ENCODE measurements around the gene ITGA6.
"Not testable (repeated sequence)": the region's sequence is repeated elsewhere in the genome, so short reads cannot be mapped to it uniquely, and the experiment has no call there.

Gene ITGA6

DNA sequence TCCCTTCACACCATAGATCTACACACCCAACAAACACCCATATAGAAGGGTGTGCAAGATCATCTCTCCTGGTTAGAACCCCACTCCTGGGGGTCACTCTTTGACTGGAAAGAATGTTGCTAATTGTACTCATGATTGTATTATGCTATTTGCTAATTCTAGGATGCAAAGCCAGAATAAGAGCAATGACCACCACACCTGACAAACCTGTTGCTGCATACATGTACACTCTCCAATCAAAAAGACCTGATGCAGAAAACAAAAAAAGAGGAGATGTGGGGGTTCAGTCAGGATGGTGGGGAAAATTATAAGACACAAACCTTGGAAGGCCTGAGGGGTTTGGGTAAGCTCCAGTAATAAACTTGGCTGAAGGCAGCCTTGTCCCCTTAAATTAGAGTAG is 91.6 kb downstream of the ITGA6 start:
- Histone ChIP-seq H3K27ac (no peak overlapping the region), H3K9me3 (ENCODE audit: severe bottlenecking) (peaks cover 12% of the 10 kb centered on the region), H3K27me3 (ENCODE audit: insufficient read depth, low read depth, severe bottlenecking) (no peaks in the 10 kb centered on the region), H3K4me3 (ENCODE audit: low read depth, low read length) (no peak overlapping the region), H3K36me3 (no peaks in the 10 kb centered on the region)
- TF ChIP-seq, protein P1, sequence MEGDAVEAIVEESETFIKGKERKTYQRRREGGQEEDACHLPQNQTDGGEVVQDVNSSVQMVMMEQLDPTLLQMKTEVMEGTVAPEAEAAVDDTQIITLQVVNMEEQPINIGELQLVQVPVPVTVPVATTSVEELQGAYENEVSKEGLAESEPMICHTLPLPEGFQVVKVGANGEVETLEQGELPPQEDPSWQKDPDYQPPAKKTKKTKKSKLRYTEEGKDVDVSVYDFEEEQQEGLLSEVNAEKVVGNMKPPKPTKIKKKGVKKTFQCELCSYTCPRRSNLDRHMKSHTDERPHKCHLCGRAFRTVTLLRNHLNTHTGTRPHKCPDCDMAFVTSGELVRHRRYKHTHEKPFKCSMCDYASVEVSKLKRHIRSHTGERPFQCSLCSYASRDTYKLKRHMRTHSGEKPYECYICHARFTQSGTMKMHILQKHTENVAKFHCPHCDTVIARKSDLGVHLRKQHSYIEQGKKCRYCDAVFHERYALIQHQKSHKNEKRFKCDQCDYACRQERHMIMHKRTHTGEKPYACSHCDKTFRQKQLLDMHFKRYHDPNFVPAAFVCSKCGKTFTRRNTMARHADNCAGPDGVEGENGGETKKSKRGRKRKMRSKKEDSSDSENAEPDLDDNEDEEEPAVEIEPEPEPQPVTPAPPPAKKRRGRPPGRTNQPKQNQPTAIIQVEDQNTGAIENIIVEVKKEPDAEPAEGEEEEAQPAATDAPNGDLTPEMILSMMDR (IDR thresholded peaks at IDR 0.05; ENCODE audit: low read depth, low read length) = no peak
- no peak for DNase-seq

DNA sequence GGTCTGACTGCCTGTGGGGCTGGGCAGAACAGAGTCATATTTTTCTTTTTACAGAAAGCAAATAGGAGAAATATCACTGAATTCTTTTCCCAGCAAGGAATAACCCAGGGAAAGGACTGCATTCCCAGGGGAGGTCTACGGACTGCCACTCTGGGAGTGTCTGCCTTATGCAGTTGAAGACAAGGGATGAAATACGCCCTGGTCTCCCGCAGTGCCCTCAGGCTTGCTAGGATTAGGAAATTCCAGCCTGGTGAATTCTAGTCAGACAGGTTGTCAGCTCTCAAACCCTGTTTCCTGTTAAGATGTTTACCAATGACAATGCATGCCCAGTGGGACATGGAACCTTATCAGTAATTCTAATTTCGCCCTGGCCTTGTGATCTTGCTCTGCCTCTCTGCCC is 98.2 kb downstream of the ITGA6 start:
- Histone ChIP-seq H3K9me3 (ENCODE audit: severe bottlenecking) (peaks cover 5% of the 10 kb centered on the region), H3K4me3 (ENCODE audit: low read depth, low read length) (no peak overlapping the region), H3K27me3 (ENCODE audit: insufficient read depth, low read depth, severe bottlenecking) (no peaks in the 10 kb centered on the region), H3K36me3 (no peaks in the 10 kb centered on the region), H3K27ac (no peak overlapping the region)
- DNase-seq = no peak
- TF ChIP-seq, protein P1 (IDR thresholded peaks at IDR 0.05; ENCODE audit: low read depth, low read length) = no peak

DNA sequence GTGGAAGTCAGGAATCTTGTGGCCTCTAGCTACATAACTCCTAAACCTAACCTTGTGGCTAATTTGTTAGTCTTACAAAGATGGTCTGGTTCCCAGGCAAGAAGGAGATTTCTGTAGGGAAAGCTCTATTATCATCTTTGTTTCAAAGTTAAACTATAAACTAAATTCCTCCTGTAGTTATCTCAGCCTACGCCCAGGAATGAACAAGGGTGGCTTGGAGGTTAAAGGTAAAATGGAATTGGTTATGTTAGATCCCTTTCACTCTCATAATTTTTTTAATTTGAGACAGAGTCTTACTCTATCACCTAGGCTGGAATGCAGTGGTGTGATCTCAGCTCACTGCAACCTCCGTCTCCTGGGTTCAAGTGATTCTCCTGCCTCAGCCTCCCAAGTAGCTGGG is 103.9 kb downstream of the ITGA6 start:
- H3K27ac ChIP-seq = no peak overlapping the region
- H3K36me3 ChIP-seq = no peaks in the 10 kb centered on the region
- peaks cover 2% of the 10 kb centered on the region for H3K9me3 ChIP-seq (ENCODE audit: severe bottlenecking)
- no peak overlapping the region for H3K4me3 ChIP-seq (ENCODE audit: low read depth, low read length)
- DNase-seq = no peak
- no peaks in the 10 kb centered on the region for H3K27me3 ChIP-seq (ENCODE audit: insufficient read depth, low read depth, severe bottlenecking)
- TF ChIP-seq, protein P1 (IDR thresholded peaks at IDR 0.05; ENCODE audit: low read depth, low read length) = no peak

DNA sequence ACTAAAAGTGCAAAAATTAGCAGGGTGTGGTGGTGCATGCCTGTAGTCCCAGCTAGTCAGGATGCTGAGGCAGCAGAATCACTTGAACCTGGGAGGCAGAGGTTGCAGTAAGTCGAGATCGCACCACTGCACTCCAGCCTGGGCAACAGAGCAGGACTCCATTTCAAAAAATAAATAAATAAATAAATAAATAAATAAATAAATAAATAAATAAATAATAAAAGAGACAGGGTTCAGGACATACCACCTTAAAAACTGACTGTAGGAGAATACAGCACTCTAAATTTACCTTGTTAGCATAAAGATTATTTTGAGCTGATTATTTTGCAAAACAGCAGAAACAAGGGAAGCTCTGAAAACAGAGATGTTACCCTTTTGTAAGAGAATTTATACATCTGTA is 105.1 kb downstream of the ITGA6 start:
- DNase-seq; H3K36me3 ChIP-seq; H3K4me3 ChIP-seq (ENCODE audit: low read depth, low read length); H3K9me3 ChIP-seq (ENCODE audit: severe bottlenecking); H3K27me3 ChIP-seq (ENCODE audit: insufficient read depth, low read depth, severe bottlenecking); H3K27ac ChIP-seq: not testable (repeated sequence)

DNA sequence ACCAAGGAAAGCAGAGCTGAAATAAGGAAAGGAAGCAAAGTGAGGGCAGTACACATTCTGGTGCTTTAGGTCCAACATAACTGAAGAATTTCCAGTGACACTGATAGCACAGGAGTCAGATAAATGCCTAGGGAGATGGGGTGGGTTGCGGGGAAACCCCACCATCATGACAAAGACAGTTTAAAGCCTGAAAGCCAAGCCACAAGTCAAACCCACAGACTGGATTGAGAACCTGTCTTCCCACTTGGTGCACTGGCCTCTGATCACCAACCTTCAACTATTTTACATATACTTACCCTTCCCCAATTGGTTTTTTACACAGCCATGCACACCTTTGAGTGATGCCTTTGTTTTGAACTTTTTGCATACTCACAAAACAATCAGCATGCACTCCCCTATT is 106.3 kb downstream of the ITGA6 start:
- no peaks in the 10 kb centered on the region for H3K27me3 ChIP-seq (ENCODE audit: insufficient read depth, low read depth, severe bottlenecking)
- no peaks in the 10 kb centered on the region for H3K36me3 ChIP-seq
- DNase-seq = no peak
- H3K4me3 ChIP-seq (ENCODE audit: low read depth, low read length) = no peak overlapping the region
- no peaks in the 10 kb centered on the region for H3K9me3 ChIP-seq (ENCODE audit: severe bottlenecking)
- TF ChIP-seq, protein P1 (IDR thresholded peaks at IDR 0.05; ENCODE audit: low read depth, low read length) = no peak
- no peak overlapping the region for H3K27ac ChIP-seq

DNA sequence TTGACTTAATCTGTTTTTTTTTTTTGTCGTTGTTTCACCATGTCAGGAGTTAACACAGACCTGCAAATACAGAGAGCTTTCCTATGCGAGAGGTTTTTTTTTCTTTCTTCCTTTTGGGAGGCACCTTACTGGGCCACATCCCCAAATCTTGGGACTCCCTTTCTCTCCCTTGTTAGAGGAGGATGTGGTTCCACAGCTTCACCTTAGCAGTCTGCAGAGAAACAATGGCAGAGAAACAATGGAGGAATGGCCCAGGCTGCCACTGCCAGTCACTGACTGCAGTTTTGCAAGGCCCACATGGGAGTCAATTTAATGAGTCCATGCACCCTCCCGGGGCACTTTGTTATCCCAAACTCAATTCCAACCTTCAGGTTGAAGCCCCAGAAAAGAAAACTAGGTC is 107.7 kb downstream of the ITGA6 start:
- H3K4me3 ChIP-seq (ENCODE audit: low read depth, low read length) = no peak overlapping the region
- no peak overlapping the region for H3K27ac ChIP-seq
- H3K9me3 ChIP-seq (ENCODE audit: severe bottlenecking) = no peaks in the 10 kb centered on the region
- H3K27me3 ChIP-seq (ENCODE audit: insufficient read depth, low read depth, severe bottlenecking) = no peaks in the 10 kb centered on the region
- no peaks in the 10 kb centered on the region for H3K36me3 ChIP-seq
- no peak for DNase-seq
- TF ChIP-seq, protein P1 (IDR thresholded peaks at IDR 0.05; ENCODE audit: low read depth, low read length) = no peak

DNA sequence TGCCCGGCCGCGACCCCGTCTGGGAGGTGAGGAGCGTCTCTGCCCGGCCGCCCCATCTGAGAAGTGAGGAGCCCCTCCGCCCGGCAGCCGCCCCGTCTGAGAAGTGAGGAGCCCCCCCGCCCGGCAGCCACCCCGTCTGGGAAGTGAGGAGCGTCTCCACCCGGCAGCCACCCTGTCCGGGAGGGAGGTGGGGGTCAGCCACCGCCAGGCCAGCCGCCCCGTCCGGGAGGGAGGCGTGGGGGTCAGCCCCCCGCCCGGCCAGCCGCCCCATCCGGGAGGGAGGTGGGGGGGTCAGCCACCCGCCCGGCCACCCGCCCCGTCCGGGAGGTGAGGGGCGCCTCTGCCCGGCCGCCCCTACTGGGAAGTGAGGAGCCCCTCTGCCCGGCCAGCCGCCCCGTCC is 110.5 kb downstream of the ITGA6 start:
- not testable (repeated sequence) for H3K27ac ChIP-seq; DNase-seq; H3K9me3 ChIP-seq (ENCODE audit: severe bottlenecking); H3K4me3 ChIP-seq (ENCODE audit: low read depth, low read length); H3K27me3 ChIP-seq (ENCODE audit: insufficient read depth, low read depth, severe bottlenecking); H3K36me3 ChIP-seq
